Smooth muscle cell (in vitro differentiated cells): Measurements from ENCODE around the gene ST8SIA5. TPM values are rescaled to one million over a fixed set of nuclear protein-coding genes. Genes with fewer than 3 reads are reported as not detected.

Source experiments
- DNase-seq: peaks from one replicate; lab custom pipeline; 2025; ENCODE audit not compliant: unreplicated experiment; lab: John Stamatoyannopoulos, UW
- H2AFZ ChIP-seq: fragments of 200-600 bp; sonication (generic); 2 replicates; pipeline ENCODE4 v1.6.0; 2016; ENCODE audit warnings: antibody characterized with exemption, low read depth, mild to moderate bottlenecking
- H3F3A ChIP-seq: fragments of 200-600 bp; sonication (generic); 2 replicates; pipeline ENCODE4 v1.6.0; 2017; ENCODE audit warnings: antibody characterized with exemption, low read depth
- H3K27ac ChIP-seq: fragments of 200-600 bp; sonication (generic); 2 replicates; pipeline ENCODE4 v1.5.1; 2016; ENCODE audit warnings: low read depth, mild to moderate bottlenecking
- H3K27me3 ChIP-seq: fragments of 200-600 bp; sonication (generic); 2 replicates; pipeline ENCODE4 v1.6.1; 2016; ENCODE audit warnings: low read depth, mild to moderate bottlenecking
- H3K36me3 ChIP-seq: fragments of 200-600 bp; sonication (generic); 2 replicates; pipeline ENCODE4 v1.5.1; 2016; ENCODE audit warnings: low read depth
- H3K4me1 ChIP-seq: fragments of 200-600 bp; sonication (generic); 2 replicates; pipeline ENCODE4 v1.5.1; 2016; ENCODE audit warnings: low read depth
- H3K4me2 ChIP-seq: fragments of 200-600 bp; sonication (generic); 2 replicates; pipeline ENCODE4 v1.6.0; 2016; ENCODE audit warnings: mild to moderate bottlenecking
- H3K4me3 ChIP-seq: fragments of 200-600 bp; sonication (generic); 2 replicates; pipeline ENCODE4 v1.5.1; 2016; ENCODE audit warnings: mild to moderate bottlenecking
- H3K79me2 ChIP-seq: fragments of 200-600 bp; sonication (generic); 2 replicates; pipeline ENCODE4 v1.6.0; 2016; ENCODE audit warnings: low read depth, mild to moderate bottlenecking
- H3K9ac ChIP-seq: fragments of 200-600 bp; sonication (generic); 2 replicates; pipeline ENCODE4 v1.6.0; 2016; ENCODE audit warnings: low read depth
- H3K9me3 ChIP-seq: fragments of 200-600 bp; sonication (generic); replicated peaks from 2 replicates; pipeline ENCODE4 v1.5.1; 2016; ENCODE audit warnings: low read depth
- H4K20me1 ChIP-seq: fragments of 200-600 bp; sonication (generic); 2 replicates; pipeline ENCODE4 v1.6.0; 2016; ENCODE audit warnings: low read depth
- WGBS: methylation state at CpG from one replicate; pipeline ENCODE4 v1.1.7; 2016; ENCODE audit warnings: low lambda C conversion rate; 5-methylcytosine and 5-hydroxymethylcytosine counted together
- polyA plus RNA-seq: library from polyadenylated mRNA; unstranded; fragments of >200 nt; fragmentation: Nextera tagmentation; extraction: Ambion mirVana; gene quantifications from 2 replicates; pipeline ENCODE4 v1.2.1, GENCODE V29; 2016
- total RNA-seq: library from RNA; depleted of rRNA; stranded (reverse); fragments of >200 nt; gene quantifications from 2 replicates; pipeline ENCODE4 v1.2.3, GENCODE V29; 2014
- TF ChIP-seq, protein P1 (sequence below): fragments of 200-600 bp; sonication (generic); IDR thresholded peaks from 2 replicates; pipeline ENCODE4 v1.5.1; 2017; ENCODE audit warnings: borderline replicate concordance, mild to moderate bottlenecking, antibody characterized with exemption; ENCODE audit not compliant: insufficient read depth, poor library complexity, severe bottlenecking

The ST8SIA5 gene
- total and polyA plus RNA-seq, 2 experiments from 2014 or later = 0.22 TPM; not detected in 1

DNA sequence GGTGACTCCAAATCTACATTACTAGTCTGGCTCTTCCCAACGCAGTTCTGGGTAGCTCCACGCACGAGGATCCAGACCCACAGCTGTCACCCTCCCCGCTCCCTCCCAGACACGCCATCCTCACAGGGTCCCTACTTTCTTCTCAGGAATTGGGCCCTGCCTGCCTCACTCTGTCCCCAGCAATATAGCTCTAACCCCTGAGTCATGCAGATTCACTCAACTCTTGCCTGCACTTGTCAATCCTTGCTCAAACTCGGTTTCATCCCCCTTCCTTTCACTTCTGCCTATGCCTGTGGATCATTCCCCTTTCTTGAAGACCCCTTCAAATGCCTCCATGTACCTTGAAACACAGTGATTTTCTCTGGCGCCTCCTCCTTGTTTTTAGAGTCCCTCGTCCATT, 5.0 kb downstream of the ST8SIA5 start:
- H4K20me1 ChIP-seq = no peaks in the 10 kb centered on the region
- no peak overlapping the region for H3K9ac ChIP-seq
- no peaks in the 10 kb centered on the region for H3F3A ChIP-seq
- no peaks in the 10 kb centered on the region for H3K4me1 ChIP-seq
- H3K79me2 ChIP-seq = no peaks in the 10 kb centered on the region
- H3K36me3 ChIP-seq = no peaks in the 10 kb centered on the region
- DNase-seq = no peak
- no peak overlapping the region for H3K27ac ChIP-seq
- H3K4me2 ChIP-seq = no peak overlapping the region
- TF ChIP-seq, protein P1, sequence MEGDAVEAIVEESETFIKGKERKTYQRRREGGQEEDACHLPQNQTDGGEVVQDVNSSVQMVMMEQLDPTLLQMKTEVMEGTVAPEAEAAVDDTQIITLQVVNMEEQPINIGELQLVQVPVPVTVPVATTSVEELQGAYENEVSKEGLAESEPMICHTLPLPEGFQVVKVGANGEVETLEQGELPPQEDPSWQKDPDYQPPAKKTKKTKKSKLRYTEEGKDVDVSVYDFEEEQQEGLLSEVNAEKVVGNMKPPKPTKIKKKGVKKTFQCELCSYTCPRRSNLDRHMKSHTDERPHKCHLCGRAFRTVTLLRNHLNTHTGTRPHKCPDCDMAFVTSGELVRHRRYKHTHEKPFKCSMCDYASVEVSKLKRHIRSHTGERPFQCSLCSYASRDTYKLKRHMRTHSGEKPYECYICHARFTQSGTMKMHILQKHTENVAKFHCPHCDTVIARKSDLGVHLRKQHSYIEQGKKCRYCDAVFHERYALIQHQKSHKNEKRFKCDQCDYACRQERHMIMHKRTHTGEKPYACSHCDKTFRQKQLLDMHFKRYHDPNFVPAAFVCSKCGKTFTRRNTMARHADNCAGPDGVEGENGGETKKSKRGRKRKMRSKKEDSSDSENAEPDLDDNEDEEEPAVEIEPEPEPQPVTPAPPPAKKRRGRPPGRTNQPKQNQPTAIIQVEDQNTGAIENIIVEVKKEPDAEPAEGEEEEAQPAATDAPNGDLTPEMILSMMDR = no peak
- H3K9me3 ChIP-seq = no peaks in the 10 kb centered on the region
- H3K27me3 ChIP-seq = peaks cover 58% of the 10 kb centered on the region
- H2AFZ ChIP-seq = no peak overlapping the region
- 83% methylated on average over 8 of the region's 8 CpGs for WGBS
- no peak overlapping the region for H3K4me3 ChIP-seq

DNA sequence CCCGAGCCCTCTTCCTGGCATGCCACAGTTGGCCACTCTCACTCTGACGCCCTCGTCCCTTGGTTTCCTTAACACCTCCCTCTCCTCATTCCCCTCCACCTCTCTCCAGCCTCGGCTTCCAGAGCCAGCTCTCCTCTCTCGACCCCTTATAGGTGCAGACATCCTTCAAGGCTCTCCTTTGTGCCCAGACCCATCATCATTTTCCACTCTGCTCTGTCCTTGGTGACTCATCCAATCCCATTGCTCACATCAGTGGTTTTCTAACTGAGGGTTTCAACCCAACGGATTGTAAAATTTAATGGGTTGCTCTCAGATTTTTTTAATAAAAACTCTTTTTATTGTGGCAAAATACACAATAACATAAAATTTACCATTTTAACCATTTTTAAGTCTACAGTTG, 6.2 kb downstream of the ST8SIA5 start:
- H3K4me2 ChIP-seq = no peak overlapping the region
- no peaks in the 10 kb centered on the region for H3K4me1 ChIP-seq
- H3K9me3 ChIP-seq = no peaks in the 10 kb centered on the region
- H3K4me3 ChIP-seq = no peak overlapping the region
- H2AFZ ChIP-seq = no peak overlapping the region
- peaks cover 46% of the 10 kb centered on the region for H3K27me3 ChIP-seq
- TF ChIP-seq, protein P1 = no peak
- H3K36me3 ChIP-seq = no peaks in the 10 kb centered on the region
- no peaks in the 10 kb centered on the region for H3F3A ChIP-seq
- 83% methylated on average over 6 of the region's 6 CpGs for WGBS
- no peak overlapping the region for H3K27ac ChIP-seq
- no peaks in the 10 kb centered on the region for H3K79me2 ChIP-seq
- no peak for DNase-seq
- no peaks in the 10 kb centered on the region for H4K20me1 ChIP-seq
- no peak overlapping the region for H3K9ac ChIP-seq

GRCh38 chr18:46748466-46748865, 8.4 kb downstream of the ST8SIA5 start:
- Histone ChIP-seq H4K20me1 (no peaks in the 10 kb centered on the region), H3K27me3 (peaks cover 24% of the 10 kb centered on the region), H3K36me3 (no peaks in the 10 kb centered on the region), H3K9ac (no peak overlapping the region), H3F3A (no peaks in the 10 kb centered on the region), H3K4me2 (no peak overlapping the region), H2AFZ (no peak overlapping the region), H3K27ac (no peak overlapping the region), H3K9me3 (no peaks in the 10 kb centered on the region), H3K4me1 (no peaks in the 10 kb centered on the region), H3K79me2 (no peaks in the 10 kb centered on the region), H3K4me3 (no peak overlapping the region)
- TF ChIP-seq, protein P1 = no peak
- no peak for DNase-seq
- WGBS = 91% methylated on average over 2 of the region's 2 CpGs

GRCh38 chr18:46740046-46740445, 16.8 kb downstream of the ST8SIA5 start:
- Histone ChIP-seq H3K4me3 (no peak overlapping the region), H3K27me3 (peaks cover 4% of the 10 kb centered on the region), H3K9me3 (no peaks in the 10 kb centered on the region), H3K27ac (no peak overlapping the region), H3K4me1 (no peaks in the 10 kb centered on the region), H2AFZ (no peak overlapping the region), H3K4me2 (no peak overlapping the region), H4K20me1 (no peaks in the 10 kb centered on the region), H3K36me3 (no peaks in the 10 kb centered on the region), H3F3A (no peaks in the 10 kb centered on the region), H3K9ac (no peak overlapping the region), H3K79me2 (no peaks in the 10 kb centered on the region)
- TF ChIP-seq, protein P1 = no peak
- no peak for DNase-seq
- WGBS = 77% methylated on average over 2 of the region's 2 CpGs
